Endothelial cell of umbilical vein (primary cell): ENCODE results near the gene PPFIBP2. TPM values are rescaled to one million over a fixed set of nuclear protein-coding genes. Genes with fewer than 3 reads are reported as not detected.

Experiments
- BruUV-seq: library from RNA; stranded (reverse); fragments of 400-500 nt; replicated peaks from 2 replicates; lab custom pipeline; 2021; lab: Mats Ljungman, UMichigan
- CTCF ChIA-PET: fragments of 300-600, 350-600 bp; sonication (Branson Sonifier 250); formaldehyde crosslinking; loops from one replicate; lab custom pipeline; 2021; ENCODE audit warnings: antibody characterized with exemption, inconsistent platforms; lab: Charles Lee
- POLR2A ChIA-PET: fragments of 300-600, 350-600 bp; sonication (Branson Sonifier 250); formaldehyde crosslinking; loops from one replicate; lab custom pipeline; 2021; ENCODE audit warnings: antibody characterized with exemption, inconsistent platforms; lab: Charles Lee
- DNase-seq: peaks from one replicate; pipeline ENCODE4 v3.0.0-alpha.2; 2011; ENCODE audit warnings: low read depth, low spot score
- FAIRE-seq: peaks from 2 replicates; lab custom pipeline; 2011; peaks lifted over from hg19 to GRCh38; lab: Jason Lieb, UNC
- H2AFZ ChIP-seq: 2 replicates; pipeline ENCODE4 v1.6.0; 2012; ENCODE audit warnings: low read depth, low read length, control low read depth, inconsistent platforms
- H3K27ac ChIP-seq: 2 replicates; pipeline ENCODE4 v1.5.1; 2011; ENCODE audit warnings: low read depth, mild to moderate bottlenecking, control low read depth, low read length, moderate library complexity; ENCODE audit not compliant: insufficient read depth
- H3K27me3 ChIP-seq, 2 experiments: 2 replicates each; pipeline versions ENCODE4 v1.6.0 to v1.6.1; 2011; ENCODE audit warnings: low read length in 2 of 2, mixed read lengths in 1 of 2; ENCODE audit not compliant: control insufficient read depth in 2 of 2, insufficient read depth in 2 of 2
- H3K36me3 ChIP-seq, 2 experiments: 2 replicates in 1 of 2; 3 replicates in 1 of 2; pipeline ENCODE4 v1.5.1; 2011; ENCODE audit warnings: low read length in 2 of 2, mild to moderate bottlenecking in 1 of 2, moderate library complexity in 1 of 2; ENCODE audit not compliant: control insufficient read depth in 2 of 2, insufficient read depth in 2 of 2; ENCODE audit errors: extremely low read depth in 1 of 2
- H3K4me1 ChIP-seq: 3 replicates; pipeline ENCODE4 v1.5.1; 2011; ENCODE audit warnings: mild to moderate bottlenecking, low read length; ENCODE audit not compliant: control insufficient read depth, insufficient read depth; ENCODE audit errors: extremely low read depth
- H3K4me2 ChIP-seq: 2 replicates; pipeline ENCODE4 v1.6.1; 2011; ENCODE audit warnings: low read length, control low read depth, mixed read lengths; ENCODE audit not compliant: insufficient read depth
- H3K4me3 ChIP-seq, 3 experiments: fragments of 200-600 bp in 1 of 3; sonication (generic), shearing (Covaris generic) in 1 of 3; replicated peaks in 1 of 3; 2 replicates each; pipeline ENCODE4 v1.5.1; 2011 to 2016; ENCODE audit warnings: control low read depth in 3 of 3, low read length in 3 of 3, mild to moderate bottlenecking in 2 of 3, inconsistent platforms in 1 of 3, low read depth in 1 of 3, moderate library complexity in 1 of 3; ENCODE audit not compliant: insufficient read depth in 1 of 3
- H3K79me2 ChIP-seq: 2 replicates; pipeline ENCODE4 v1.6.0; 2012; ENCODE audit warnings: low read length, inconsistent platforms; ENCODE audit not compliant: control insufficient read depth, insufficient read depth
- H3K9ac ChIP-seq: replicated peaks from 2 replicates; pipeline ENCODE3; 2011; ENCODE audit warnings: low read length, control low read depth; ENCODE audit not compliant: insufficient read depth; ENCODE audit errors: extremely low read depth
- H3K9me1 ChIP-seq: replicated peaks from 3 replicates; pipeline ENCODE4 v1.6.0; 2011; ENCODE audit warnings: mild to moderate bottlenecking, low read length; ENCODE audit not compliant: control insufficient read depth, insufficient read depth; ENCODE audit errors: extremely low read depth
- H3K9me3 ChIP-seq: replicated peaks from 2 replicates; pipeline ENCODE4 v1.5.1; 2012; ENCODE audit warnings: low read length, inconsistent platforms; ENCODE audit not compliant: control insufficient read depth, insufficient read depth
- H4K20me1 ChIP-seq: replicated peaks from 2 replicates; pipeline ENCODE3; 2011; ENCODE audit warnings: mild to moderate bottlenecking, low read length; ENCODE audit not compliant: control insufficient read depth, insufficient read depth; ENCODE audit errors: extremely low read depth
- EZH2 ChIP-seq: IDR thresholded peaks from 2 replicates; pipeline ENCODE4 v1.6.1; 2012; ENCODE audit warnings: borderline replicate concordance, low read depth, mild to moderate bottlenecking, moderate library complexity, low read length, inconsistent platforms; ENCODE audit not compliant: severe bottlenecking
- FOS ChIP-seq: IDR thresholded peaks from 2 replicates; pipeline ENCODE4 v1.6.1; 2011; ENCODE audit warnings: mild to moderate bottlenecking, low read length, moderate library complexity, borderline replicate concordance; ENCODE audit not compliant: insufficient read depth
- GATA2 ChIP-seq: IDR thresholded peaks from 2 replicates; pipeline ENCODE4 v1.7.0; 2011; ENCODE audit warnings: low read depth, mild to moderate bottlenecking, moderate library complexity, mixed read lengths, low read length; ENCODE audit not compliant: insufficient read length, insufficient read depth
- JUN ChIP-seq: IDR thresholded peaks from 2 replicates; pipeline ENCODE4 v1.6.1; 2011; ENCODE audit warnings: borderline replicate concordance, low read depth; ENCODE audit not compliant: insufficient read length, insufficient read depth
- MYC ChIP-seq: IDR thresholded peaks from one replicate; pipeline ENCODE4 v1.6.1; 2011; ENCODE audit warnings: mild to moderate bottlenecking, low read depth, low read length
- POLR2A ChIP-seq: IDR thresholded peaks from 2 replicates; pipeline ENCODE4 v1.6.1; 2012; ENCODE audit warnings: low read depth, mild to moderate bottlenecking, control low read depth, low read length
- POLR2AphosphoS5 ChIP-seq: IDR thresholded peaks from 2 replicates; pipeline ENCODE4 v1.6.1; 2012; ENCODE audit warnings: low read depth, mild to moderate bottlenecking, control low read depth, low read length, moderate library complexity; ENCODE audit not compliant: insufficient read depth
- dilution Hi-C: fragments of 300-500 bp; cut with MboI; formaldehyde crosslinking; loops from one replicate; pipeline ENCODE4 v1.15.0; 2019; ENCODE audit warnings: low sequenced_read_pairs; ENCODE audit not compliant: extremely low pct_ligation_motif_present
- intact Hi-C: fragments of 100-400 bp; cut with micrococcal nuclease; formaldehyde crosslinking; loops from one replicate; pipeline ENCODE4 v1.10.0; 2022
- polyA plus RNA-seq, 4 experiments: library from polyadenylated mRNA; depleted of rRNA in 3 of 4; stranded (reverse) in 3 of 4; unstranded in 1 of 4; fragments of >200 nt; gene quantifications; 2 replicates each; pipeline versions ENCODE4 v1.2.1 to v1.2.3, GENCODE V29; 2011 to 2012; ENCODE audit warnings: missing spikeins in 1 of 4
- total RNA-seq: library from RNA; stranded (reverse); gene quantifications from 2 replicates; pipeline ENCODE4 v1.2.3, GENCODE V29; 2021
- TF ChIP-seq, protein P1 (sequence below): IDR thresholded peaks from 2 replicates; pipeline ENCODE4 v1.6.1; 2011; ENCODE audit not compliant: insufficient read depth, insufficient read length
- TF ChIP-seq, protein P2 (sequence below), 2 donors: IDR thresholded peaks; 1 replicate in 1 of 2; 2 replicates in 1 of 2; pipeline ENCODE4 v1.5.1; 2011; ENCODE audit warnings: low read length in 2 of 2, mild to moderate bottlenecking in 2 of 2, moderate library complexity in 2 of 2, control low read depth in 1 of 2, inconsistent platforms in 1 of 2, low read depth in 1 of 2; ENCODE audit not compliant: insufficient read depth in 1 of 2; ENCODE audit errors: extremely low read depth in 1 of 2

Gene PPFIBP2
- total and polyA plus RNA-seq, 2 donors (not counting 3 experiments of a cell fraction or from before 2014, with no cell fraction given), result 1.3 to 4.0 TPM

DNA sequence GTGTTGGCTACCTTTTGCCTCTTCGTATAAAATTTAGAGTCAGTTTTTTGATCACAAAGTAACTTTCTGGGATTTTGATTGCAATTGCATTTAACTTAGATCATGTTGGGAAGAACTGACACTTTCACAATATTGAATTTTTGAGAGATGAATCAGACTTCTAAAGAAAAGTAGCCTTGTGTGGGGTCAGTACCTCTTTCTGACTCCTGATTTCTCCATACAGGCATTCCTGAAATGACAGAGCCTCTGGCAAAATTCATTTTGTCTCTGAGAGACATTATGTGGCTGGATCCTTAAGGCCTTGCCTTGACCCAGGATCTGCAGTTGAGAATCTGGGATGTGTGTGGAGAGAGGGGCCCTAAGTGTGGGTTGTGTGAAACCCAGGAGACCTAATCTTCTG is 37.8 kb downstream of the PPFIBP2 start:
- no peaks in the 10 kb centered on the region for H4K20me1 ChIP-seq
- no peaks in the 10 kb centered on the region for H3K36me3 ChIP-seq
- no peak overlapping the region for H3K9ac ChIP-seq
- H3K4me1 ChIP-seq, result no peaks in the 10 kb centered on the region
- H3K79me2 ChIP-seq, result no peaks in the 10 kb centered on the region
- peaks cover 0 to 5% of the 10 kb centered on the region in 2 experiments for H3K27me3 ChIP-seq
- DNase-seq (no peak), FAIRE-seq (no peak)
- H3K9me3 ChIP-seq, result no peaks in the 10 kb centered on the region
- intact Hi-C loops, result no loop called here
- BruUV-seq, result no TSS peak
- H3K4me2 ChIP-seq, result no peak overlapping the region
- no peaks in the 10 kb centered on the region for H3K9me1 ChIP-seq
- ChIA-PET CTCF (interaction anchor here (1.0 to 6.2 kb wide), 2 partner anchors 13 to 105 kb away, joined by 3 to 33 read pairs; no protein-coding TSS in a partner anchor), POLR2A (no interaction called here)
- no peak overlapping the region for H3K4me3 ChIP-seq
- H3K27ac ChIP-seq, result no peak overlapping the region
- dilution Hi-C loops, result no loop called here
- TF ChIP-seq, protein P1, sequence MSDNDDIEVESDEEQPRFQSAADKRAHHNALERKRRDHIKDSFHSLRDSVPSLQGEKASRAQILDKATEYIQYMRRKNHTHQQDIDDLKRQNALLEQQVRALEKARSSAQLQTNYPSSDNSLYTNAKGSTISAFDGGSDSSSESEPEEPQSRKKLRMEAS, result no peak
- no peak for TF ChIP-seq MYC
- no peak for TF ChIP-seq JUN
- TF ChIP-seq FOS, result no peak
- no peak for TF ChIP-seq GATA2
- TF ChIP-seq POLR2AphosphoS5, result no peak
- TF ChIP-seq POLR2A, result no peak
- no peak for TF ChIP-seq EZH2
- TF ChIP-seq, protein P2, sequence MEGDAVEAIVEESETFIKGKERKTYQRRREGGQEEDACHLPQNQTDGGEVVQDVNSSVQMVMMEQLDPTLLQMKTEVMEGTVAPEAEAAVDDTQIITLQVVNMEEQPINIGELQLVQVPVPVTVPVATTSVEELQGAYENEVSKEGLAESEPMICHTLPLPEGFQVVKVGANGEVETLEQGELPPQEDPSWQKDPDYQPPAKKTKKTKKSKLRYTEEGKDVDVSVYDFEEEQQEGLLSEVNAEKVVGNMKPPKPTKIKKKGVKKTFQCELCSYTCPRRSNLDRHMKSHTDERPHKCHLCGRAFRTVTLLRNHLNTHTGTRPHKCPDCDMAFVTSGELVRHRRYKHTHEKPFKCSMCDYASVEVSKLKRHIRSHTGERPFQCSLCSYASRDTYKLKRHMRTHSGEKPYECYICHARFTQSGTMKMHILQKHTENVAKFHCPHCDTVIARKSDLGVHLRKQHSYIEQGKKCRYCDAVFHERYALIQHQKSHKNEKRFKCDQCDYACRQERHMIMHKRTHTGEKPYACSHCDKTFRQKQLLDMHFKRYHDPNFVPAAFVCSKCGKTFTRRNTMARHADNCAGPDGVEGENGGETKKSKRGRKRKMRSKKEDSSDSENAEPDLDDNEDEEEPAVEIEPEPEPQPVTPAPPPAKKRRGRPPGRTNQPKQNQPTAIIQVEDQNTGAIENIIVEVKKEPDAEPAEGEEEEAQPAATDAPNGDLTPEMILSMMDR (IDR thresholded peaks at IDR 0.05; ENCODE audit: extremely low read depth in 1 of 2, insufficient read depth in 1 of 2, low read depth in 1 of 2, low read length in 2 of 2), result no peak
- H2AFZ ChIP-seq, result no peak overlapping the region
